Smooth muscle cell of bladder (primary cell): ENCODE results near the gene CCM2L. TPM values are rescaled to one million over a fixed set of nuclear protein-coding genes. Genes with fewer than 3 reads are reported as not detected.

Experiments used
- total RNA-seq: library from RNA; depleted of rRNA; stranded (reverse); fragments of >200 nt; gene quantifications from 2 replicates; pipeline ENCODE4 v1.2.3, GENCODE V29; 2014

CCM2L gene
- not detected in 2 replicates for total RNA-seq

GRCh38 chr20:32010101-32010500 is at the start of gene CCM2L:
TSS of gene CCM2L (plus strand) at chr20:32010438. CDS start at chr20:32010455, 17 bp downstream.

DNA sequence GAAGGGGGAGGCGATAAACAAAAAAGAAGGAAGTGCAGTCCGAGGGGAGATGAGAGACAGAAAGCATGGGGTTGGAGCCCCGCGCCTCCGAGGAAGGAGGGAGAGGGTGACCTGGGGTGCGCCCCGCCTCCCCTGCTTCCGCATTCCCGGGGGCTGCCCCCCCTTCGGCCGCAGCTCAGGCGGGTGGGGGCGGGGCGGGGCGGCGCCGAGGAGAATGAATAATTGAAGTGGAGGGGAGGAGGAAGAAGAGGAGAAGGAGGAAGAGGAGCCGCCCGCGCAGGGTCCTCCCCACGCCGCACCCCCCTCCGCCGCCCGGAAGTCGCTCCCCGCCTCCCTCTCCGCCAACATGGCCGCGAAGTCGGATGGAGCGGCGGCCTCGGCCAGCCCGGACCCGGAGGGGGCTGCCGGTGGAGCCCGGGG is 42.4 kb upstream of the CCM2L start, which contains the start of gene XKR7:
Gene XKR7 (plus strand): TSS at position 322 of the 420 bp plus-strand sequence. CDS start 25 bp downstream, at position 347.

GRCh38 chr20:32052090-32052777 is 42.0 kb downstream of the CCM2L start, which contains the start of gene HCK:
TSS of gene HCK (plus strand) at chr20:32052242.

Other genes with a start within 250 kb of the CCM2L start
- under 0.01 TPM in 1 of 2 replicates, not detected in the other for gene MYLK2, start 191.1 kb upstream of the CCM2L start, total RNA-seq
- gene FOXS1, start 164.8 kb upstream of the CCM2L start, total RNA-seq: 0.09 TPM in 1 of 2 replicates, not detected in the other
- 0.14 TPM in 1 of 2 replicates, not detected in the other for gene DUSP15, start 139.9 kb upstream of the CCM2L start, total RNA-seq
- gene TTLL9, start 139.8 kb upstream of the CCM2L start, total RNA-seq: under 0.01 and 0.09 TPM in 2 replicates
- gene PDRG1, start 58.4 kb upstream of the CCM2L start, total RNA-seq: 3.4 and 4.3 TPM in 2 replicates
- gene XKR7, start 42.3 kb upstream of the CCM2L start, total RNA-seq: not detected in 2 replicates
- gene HCK, start 41.8 kb downstream of the CCM2L start, total RNA-seq: not detected in 2 replicates
- gene TM9SF4, start 99.3 kb downstream of the CCM2L start, total RNA-seq: 30.4 and 39.6 TPM in 2 replicates
- gene PLAGL2, start 197.3 kb downstream of the CCM2L start, total RNA-seq: 1.3 and 1.7 TPM in 2 replicates
- 39.1 and 41.1 TPM in 2 replicates for gene POFUT1, start 197.4 kb downstream of the CCM2L start, total RNA-seq